IPS DF 19.7 (cell line): ENCODE measurements around the gene MSMB.
A peak's percentile ranks its signal among the peaks of the same experiment; 100 is the strongest.

Source experiments
- DNase-seq: peaks from one replicate; pipeline ENCODE4 v3.0.0-alpha.2; 2013; ENCODE audit warnings: low read depth, low spot score

MSMB gene

GRCh38 chr10:46033602-46034011, 12.5 kb downstream of the MSMB start:
- no peak for DNase-seq

DNA sequence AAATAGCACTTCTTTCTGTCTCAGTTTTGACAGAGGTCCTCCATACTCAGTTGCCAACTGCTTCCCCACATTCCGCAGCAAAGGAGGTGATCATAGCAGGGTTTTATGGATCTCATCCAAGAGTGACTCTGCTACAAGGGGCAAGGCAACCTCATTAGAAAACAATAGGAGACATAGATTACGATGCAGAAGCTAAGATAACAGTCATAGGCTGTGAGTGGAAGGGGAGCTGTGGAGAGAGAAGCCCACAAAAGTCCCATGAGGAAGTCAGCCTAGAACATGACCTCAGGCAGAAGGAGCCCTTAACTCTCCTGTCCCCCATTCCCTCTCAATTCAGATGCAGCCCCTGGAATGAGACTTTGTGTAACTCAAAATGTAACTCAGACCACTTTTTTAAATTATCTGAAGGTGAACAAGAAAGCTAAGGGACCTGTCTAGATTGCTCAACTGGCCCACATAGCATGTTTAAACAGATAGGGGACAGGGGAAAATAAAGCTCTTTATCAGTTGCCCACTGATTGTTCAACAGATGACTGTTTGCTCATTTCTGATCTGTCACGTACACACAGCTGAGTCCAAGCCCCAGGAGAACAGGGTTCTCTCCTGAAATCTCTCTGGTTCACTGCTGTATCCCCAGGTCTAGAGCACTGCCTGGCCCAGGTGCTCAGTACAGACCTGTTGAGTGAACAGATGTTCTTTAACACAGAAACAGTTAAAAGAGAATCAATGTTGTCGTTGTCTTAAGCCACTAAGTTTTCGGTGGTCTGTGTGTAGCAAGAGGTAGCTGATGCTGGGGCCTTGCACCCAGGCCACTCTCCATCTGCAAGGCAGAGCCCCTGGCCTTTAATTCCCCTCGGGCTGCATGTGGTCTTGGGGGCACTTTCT, 14.2 kb downstream of the MSMB start:
- no peak for DNase-seq

DNA sequence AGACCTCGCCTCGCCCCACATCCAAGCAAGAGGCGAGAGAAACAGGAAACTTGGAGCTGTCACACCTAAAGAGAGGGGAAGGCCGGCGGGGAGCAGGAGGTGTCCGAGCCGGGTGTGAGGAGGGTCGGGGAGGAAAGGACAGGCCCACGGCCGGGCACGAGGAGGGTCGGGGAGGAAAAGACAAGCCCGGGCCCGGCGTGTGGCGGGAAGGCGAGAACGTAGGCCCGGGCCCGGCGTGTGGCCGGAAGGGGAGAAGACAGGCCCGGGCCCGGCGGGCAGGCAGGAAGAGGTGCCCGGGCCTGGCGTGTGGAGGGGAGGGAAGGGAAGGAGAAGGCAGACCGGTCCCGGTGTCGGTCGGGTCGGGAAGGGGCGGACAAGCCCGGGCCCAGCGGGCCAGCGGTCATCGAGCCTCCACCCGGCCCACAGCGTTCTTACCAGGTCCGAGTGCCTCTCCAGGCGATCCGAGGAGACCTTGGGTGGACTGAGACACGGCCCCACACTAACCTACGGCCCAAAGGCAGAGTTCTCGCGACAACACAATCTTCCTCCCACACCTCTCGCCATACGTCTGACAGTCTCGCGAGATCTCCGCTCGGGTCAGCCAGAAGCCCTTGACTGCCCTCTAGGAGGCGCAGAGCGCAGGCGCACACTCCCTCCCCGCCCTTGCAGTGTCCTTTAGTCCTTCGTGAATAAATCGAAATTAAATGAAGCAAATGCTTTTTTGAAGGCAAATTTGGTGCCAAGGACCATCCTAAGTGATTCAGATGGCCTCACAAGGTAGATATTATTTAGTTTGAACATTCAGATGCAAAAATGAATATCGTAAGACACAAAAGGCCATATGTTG, 15.8 kb downstream of the MSMB start, which contains the start of gene NCOA4:
NCOA4 (minus strand) TSS at position 533 of the 847 bp plus-strand sequence. CDS start 13,943 bp downstream, outside the sequence.
- peak; percentile 95 for DNase-seq

DNA sequence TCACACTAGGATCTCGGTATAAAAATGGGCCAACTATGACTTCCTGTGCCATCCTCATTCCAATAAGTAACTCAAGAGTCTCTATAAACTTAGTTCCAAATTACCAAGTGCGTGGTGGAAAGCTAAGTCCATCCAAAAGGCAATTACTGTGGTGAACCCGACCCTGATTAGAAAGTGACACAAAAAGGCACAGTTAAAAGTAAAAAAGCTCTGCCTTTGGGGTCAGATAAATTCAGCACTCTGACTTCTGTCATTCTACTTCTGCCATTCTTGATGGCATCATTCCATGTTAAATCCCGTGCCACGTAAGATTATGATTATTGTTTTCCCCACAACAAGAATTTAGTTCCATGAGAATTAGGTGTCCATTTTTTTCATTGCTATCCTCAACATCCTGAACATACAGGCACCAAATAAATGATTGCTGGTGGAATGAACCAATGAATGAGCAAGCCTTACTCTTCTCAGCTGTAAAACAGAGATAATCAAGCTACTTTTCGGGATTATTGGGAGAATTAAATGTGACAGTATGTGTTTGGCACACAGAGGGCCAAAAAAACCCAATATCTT, 16.5 kb downstream of the MSMB start:
- no peak for DNase-seq

DNA sequence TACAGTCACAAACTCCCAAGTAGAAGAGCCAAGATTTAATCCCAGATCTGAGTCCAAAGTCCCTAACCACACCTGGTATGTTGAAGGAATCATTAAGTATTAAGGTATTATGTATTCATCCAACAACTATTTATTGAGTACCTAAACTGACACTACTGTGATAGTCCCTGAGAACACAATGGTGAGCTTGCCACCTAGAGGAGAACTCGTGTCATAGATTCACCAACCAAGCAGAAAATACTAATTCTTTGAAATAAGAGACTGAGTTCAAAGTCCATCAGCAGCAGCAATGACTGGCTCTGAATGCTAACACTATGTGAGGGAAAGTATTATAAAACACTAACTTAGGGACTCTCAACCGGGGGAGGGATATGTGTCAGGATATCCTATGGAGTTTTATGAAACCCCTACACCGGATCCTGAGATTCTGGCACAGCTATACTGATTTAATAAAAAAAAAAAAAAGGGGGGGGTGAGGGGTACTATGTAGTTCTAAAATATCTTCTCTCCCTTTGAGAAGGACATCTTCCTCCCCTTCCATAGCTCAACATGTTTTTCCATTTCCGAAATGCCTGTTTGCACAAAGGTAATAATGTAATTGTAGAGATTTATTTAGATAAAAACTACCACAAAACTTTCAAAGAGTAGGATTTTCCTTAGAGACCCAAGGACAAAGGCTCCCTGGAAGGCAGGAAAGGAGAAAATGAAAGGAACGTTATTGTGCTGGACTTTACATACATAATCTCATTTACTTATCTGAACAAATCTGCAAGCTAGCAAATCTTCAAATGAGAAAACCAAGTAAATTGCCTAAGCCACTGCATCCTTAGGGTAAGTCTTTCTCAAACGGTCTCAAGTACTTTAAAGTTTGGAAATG, 17.2 kb downstream of the MSMB start:
- no peak for DNase-seq

DNA sequence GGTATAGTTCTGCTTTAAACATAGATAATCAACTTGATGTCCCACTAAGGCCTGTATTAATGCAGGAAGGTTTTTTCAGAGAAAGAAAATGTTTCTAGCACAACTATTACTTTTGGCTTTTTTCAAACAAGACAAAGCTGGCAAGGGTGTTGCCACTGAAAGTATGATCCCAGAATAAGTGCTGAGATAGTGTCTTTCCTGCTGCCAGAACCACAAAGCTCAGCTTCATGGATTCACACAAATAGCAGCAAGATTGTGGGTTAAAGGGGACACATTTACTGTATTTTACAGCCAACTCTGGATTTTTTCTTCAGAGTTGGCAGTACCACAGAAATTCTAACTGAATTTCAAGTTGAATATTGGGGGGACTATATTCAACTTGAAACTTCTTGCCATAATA, 20.0 kb downstream of the MSMB start:
- DNase-seq: no peak

DNA sequence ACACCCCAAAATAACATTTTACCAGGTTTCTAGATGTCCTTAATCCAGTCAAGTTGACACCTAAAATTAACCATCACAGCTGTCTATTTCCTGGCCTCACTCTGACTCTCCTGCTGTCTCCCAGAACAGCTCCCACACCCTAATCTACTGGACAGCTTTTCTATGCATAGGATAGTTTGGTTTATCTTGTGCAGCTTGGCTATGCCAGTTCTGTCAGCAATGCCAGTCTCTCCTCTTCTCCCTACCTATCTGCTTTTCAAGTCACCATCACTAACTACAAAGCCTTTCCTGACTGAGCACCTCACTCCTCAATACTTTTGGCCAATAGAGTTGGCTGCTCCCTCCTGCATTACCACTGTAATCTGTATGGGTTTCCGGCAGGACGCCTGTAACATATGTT, 20.7 kb downstream of the MSMB start:
- no peak for DNase-seq

GRCh38 chr10:46024948-46025347, 21.1 kb downstream of the MSMB start:
- DNase-seq: no peak

- peak; percentile 30 for DNase-seq
These were observed 22.9 kb downstream of the MSMB start for GRCh38 chr10:46022978-46023702.

DNA sequence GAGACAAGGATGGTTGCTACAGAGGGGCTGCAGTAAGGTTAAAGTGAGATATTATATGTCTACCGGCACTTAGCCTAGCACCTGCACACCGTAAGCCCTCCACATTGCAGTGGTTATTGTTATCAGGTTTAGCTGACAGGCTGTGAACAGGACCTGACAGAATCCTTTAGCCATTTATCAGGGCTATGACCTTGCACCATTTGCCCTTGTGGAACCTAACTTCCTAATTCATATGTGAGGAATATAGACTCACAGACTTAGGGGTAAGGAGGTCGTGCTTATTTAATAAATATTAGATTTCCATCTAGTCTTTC, 25.8 kb downstream of the MSMB start:
- DNase-seq: no peak

DNA sequence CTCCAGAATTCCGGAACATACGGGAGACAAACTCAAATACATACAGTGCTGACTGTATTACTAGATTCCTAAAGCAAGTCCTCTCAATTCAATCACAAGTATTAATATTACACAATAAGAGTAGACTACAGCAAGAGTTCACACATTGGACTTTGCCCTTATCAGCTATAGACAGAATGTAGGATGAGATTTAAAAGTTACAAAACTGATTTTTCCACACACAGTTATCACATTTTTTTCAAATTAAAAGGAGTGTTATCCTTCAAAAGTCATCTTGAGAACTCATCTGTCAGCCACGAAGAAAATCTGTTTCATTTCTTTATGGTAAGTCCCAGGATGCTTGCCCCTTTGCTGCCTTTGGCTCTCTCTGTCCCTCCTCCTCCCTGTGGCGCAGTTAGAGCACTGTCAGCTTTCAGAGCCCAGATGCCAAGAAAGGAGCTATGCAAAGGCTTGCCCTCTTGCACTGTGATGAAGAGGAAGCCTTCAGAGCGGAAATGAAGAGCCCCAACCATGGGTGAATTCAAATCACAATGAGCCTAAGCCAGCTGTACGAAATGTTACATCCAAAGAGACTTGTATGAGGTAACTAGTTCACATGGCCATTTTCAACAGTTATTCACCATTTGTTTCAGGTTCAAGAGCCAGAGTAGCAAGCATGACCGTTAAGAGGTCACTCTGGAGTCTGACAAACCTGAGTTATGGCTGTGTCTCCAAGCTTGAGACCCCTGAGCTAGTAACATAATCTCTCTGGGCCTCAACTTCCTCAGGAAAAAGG, 26.3 kb downstream of the MSMB start:
- no peak for DNase-seq

DNA sequence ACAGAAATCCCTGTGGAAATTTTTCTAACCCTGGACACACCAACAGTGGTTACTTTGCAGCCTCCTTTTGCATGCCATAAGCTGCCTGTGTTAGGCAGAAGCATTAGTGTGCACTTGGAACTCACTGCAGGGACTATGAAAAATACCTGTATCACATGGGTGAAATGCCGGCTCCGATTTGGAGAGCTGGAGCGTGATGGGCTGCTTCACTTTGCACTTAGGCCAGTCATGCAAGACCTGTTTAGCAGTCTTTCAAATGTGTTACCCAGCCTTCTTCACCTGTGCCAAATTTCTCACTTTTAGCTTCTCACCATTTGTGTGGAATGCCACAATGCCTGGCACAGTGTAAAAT, 26.9 kb downstream of the MSMB start:
- DNase-seq: no peak

- no peak for DNase-seq
These were observed 27.5 kb downstream of the MSMB start for GRCh38 chr10:46018453-46019176.

DNA sequence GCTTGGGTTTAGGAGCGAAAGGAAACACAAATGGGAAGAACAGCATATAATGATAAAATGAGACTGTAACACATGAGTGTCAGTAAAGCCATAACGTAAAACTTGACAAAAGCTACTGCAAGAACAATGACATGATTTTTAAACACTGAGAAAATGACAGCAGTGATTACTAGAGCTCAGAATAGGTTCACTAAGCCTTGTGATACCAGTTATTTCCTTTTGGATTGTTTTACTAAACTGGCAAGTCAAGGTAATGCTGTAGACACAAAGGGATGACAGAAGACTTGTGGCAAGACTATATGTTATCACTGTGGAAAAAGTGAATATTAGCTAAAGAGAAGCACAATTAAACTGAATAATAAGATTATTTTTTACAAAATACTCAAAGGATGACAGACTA, 28.3 kb downstream of the MSMB start:
- no peak for DNase-seq

DNA sequence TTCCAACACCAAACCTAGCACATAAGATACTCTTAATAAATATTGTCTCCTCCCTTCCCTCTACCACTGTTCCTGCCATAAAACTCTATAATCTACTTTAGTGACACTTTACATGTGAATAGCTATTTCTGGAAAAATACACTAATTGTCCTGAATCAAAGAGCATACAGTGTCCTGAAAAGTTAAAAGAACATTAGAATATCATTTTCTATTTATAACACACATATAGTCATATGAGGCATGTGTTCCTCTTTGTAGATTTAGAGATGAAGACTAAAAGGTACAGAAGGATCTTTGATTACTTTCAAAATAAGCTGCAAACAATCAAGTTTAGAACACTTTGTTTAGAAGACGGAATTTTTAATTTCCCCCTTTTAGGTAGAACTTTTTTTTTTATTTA, 29.3 kb downstream of the MSMB start:
- DNase-seq: no peak

GRCh38 chr10:46016190-46016589, 29.9 kb downstream of the MSMB start:
- no peak for DNase-seq

DNA sequence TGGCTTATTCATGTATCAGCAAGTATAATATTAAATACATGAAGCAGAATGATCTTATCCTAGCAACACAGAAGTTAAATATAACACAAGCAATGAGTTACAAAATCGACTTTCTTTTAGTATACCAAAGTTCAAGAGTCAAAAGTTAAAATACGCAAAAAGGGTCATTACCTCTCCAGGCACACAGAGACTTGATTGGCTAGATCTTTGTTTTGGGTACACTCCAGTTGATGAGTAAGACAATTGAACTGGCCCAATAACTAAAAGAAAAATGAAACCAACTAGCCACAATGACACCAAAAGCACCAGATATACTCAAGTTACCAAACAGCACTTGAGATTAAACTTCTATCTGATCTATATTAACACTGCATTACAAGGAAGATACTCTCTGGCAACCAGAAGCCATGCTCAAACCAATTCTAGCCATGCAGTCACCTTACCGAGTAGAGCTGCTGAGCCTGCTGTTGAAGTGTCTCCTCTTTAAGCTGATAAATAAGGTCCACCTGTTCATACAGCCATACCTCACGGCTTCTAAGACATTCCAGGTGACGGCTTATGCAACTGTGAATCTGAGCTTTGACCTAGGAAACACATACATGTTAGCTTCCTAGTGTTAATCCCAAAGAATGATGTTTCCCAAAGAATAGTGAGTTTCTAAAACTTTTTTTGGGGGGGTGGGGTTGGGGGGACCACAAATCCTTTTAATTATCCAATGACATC, 31.2 kb downstream of the MSMB start:
- no peak for DNase-seq

- no peak for DNase-seq
These were observed 31.9 kb downstream of the MSMB start for GRCh38 chr10:46014206-46014605.

DNA sequence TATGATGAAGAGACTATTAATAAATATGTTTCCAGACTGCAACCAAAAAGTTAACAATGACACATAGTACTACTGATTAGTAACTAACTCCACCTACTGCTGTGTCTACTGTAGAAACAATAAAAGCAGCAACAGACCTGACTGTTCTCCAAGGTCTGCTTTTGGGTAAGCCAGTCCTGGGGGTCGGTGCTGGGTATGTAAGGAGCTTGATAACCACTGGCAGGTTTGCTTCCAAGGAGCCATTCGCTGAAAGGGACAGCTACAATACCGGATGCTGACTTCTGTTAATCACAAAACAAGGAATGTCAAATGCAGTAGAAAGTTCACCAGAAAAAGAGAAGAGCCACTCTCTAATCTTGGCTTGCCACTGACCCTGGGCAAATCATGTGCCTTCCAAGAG, 33.3 kb downstream of the MSMB start:
- DNase-seq: no peak
